Measurements from ENCODE around the gene ATE1. TPM values are rescaled to one million over a fixed set of nuclear protein-coding genes. Genes with fewer than 3 reads are reported as not detected.

Gene ATE1
- total RNA-seq, 1 donor from 2014 or later, result 21.9 TPM

GRCh38 chr10:121862042-121862441 lies 65.8 kb downstream of the ATE1 start:
- no peak for DNase-seq (ENCODE audit: extremely low spot score in 2 of 2)
- TF ChIP-seq POLR2A (IDR thresholded peaks at IDR 0.05) (no peak), CTCF (IDR thresholded peaks at IDR 0.05) (no peak), POLR2AphosphoS5 (IDR thresholded peaks at IDR 0.05; ENCODE audit: insufficient read depth in 1 of 2, low read depth in 1 of 2) (no peak)
- Histone ChIP-seq H3K27me3 (no peaks in the 10 kb centered on the region), H3K9me3 (no peaks in the 10 kb centered on the region), H3K4me1 (no peaks in the 10 kb centered on the region), H3K27ac (no peak overlapping the region), H3K4me3 (no peak overlapping the region), H3K36me3 (peaks cover 0 to 4% of the 10 kb centered on the region in 2 donors)
- intact Hi-C loops (cut with DNase I), result no loop called here

GRCh38 chr10:121860810-121861209 lies 67.0 kb downstream of the ATE1 start:
- TF ChIP-seq POLR2A (IDR thresholded peaks at IDR 0.05), result no peak
- TF ChIP-seq CTCF (IDR thresholded peaks at IDR 0.05), result no peak
- no peak for TF ChIP-seq POLR2AphosphoS5 (IDR thresholded peaks at IDR 0.05; ENCODE audit: insufficient read depth in 1 of 2, low read depth in 1 of 2)
- Histone ChIP-seq H3K27me3 (no peaks in the 10 kb centered on the region), H3K9me3 (no peaks in the 10 kb centered on the region), H3K36me3 (peaks cover 0 to 4% of the 10 kb centered on the region in 2 donors), H3K27ac (no peak overlapping the region), H3K4me1 (no peaks in the 10 kb centered on the region), H3K4me3 (no peak overlapping the region)
- no peak for DNase-seq (ENCODE audit: extremely low spot score in 2 of 2)
- intact Hi-C loops (cut with DNase I), result no loop called here

- Histone ChIP-seq H3K4me3 (no peak overlapping the region), H3K9me3 (no peaks in the 10 kb centered on the region), H3K36me3 (peaks cover 0 to 4% of the 10 kb centered on the region in 2 donors), H3K4me1 (no peaks in the 10 kb centered on the region), H3K27ac (no peak overlapping the region), H3K27me3 (no peaks in the 10 kb centered on the region)
- intact Hi-C loops (cut with DNase I), result no loop called here
- TF ChIP-seq POLR2AphosphoS5 (IDR thresholded peaks at IDR 0.05; ENCODE audit: insufficient read depth in 1 of 2, low read depth in 1 of 2), result no peak
- TF ChIP-seq POLR2A (IDR thresholded peaks at IDR 0.05), result no peak
- DNase-seq (ENCODE audit: extremely low spot score in 2 of 2), result no peak
Measured at GRCh38 chr10:121854809-121855445, 72.9 kb downstream of the ATE1 start.

DNA sequence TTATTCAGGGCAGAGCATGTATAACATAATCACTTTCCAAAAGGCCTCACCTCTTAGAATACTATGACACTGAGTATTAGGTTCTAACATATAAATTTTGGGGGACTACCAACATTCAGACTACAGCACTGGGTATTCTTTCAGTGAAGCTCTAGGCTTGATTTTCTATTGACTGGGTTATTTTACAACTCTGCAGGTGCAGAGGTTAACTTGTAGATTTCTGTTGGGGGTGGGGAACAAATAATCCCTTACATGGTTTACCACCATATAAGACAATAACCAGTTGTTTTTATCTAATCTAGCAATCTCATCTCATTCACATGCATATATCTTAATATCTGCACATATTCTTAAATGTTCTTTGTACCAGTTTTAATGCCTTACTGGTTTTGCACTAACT lies 73.9 kb downstream of the ATE1 start:
- Histone ChIP-seq H3K27me3 (no peaks in the 10 kb centered on the region), H3K9me3 (no peaks in the 10 kb centered on the region), H3K36me3 (peaks cover 0 to 4% of the 10 kb centered on the region in 2 donors), H3K4me3 (no peak overlapping the region), H3K4me1 (no peaks in the 10 kb centered on the region), H3K27ac (no peak overlapping the region)
- TF ChIP-seq POLR2AphosphoS5 (IDR thresholded peaks at IDR 0.05; ENCODE audit: insufficient read depth in 1 of 2, low read depth in 1 of 2), result no peak
- TF ChIP-seq POLR2A (IDR thresholded peaks at IDR 0.05), result no peak
- TF ChIP-seq CTCF (IDR thresholded peaks at IDR 0.05), result no peak
- no peak for DNase-seq (ENCODE audit: extremely low spot score in 2 of 2)
- intact Hi-C loops (cut with DNase I), result no loop called here

- Histone ChIP-seq H3K9me3 (no peaks in the 10 kb centered on the region), H3K36me3 (peaks cover 0 to 8% of the 10 kb centered on the region in 2 donors), H3K27ac (no peak overlapping the region), H3K4me3 (no peak overlapping the region), H3K4me1 (no peaks in the 10 kb centered on the region), H3K27me3 (no peaks in the 10 kb centered on the region)
- no peak for DNase-seq (ENCODE audit: extremely low spot score in 2 of 2)
- intact Hi-C loops (cut with DNase I), result no loop called here
- TF ChIP-seq CTCF (IDR thresholded peaks at IDR 0.05), result no peak
- no peak for TF ChIP-seq POLR2A (IDR thresholded peaks at IDR 0.05)
- no peak for TF ChIP-seq POLR2AphosphoS5 (IDR thresholded peaks at IDR 0.05; ENCODE audit: insufficient read depth in 1 of 2, low read depth in 1 of 2)
Measured at GRCh38 chr10:121851786-121852185, 76.0 kb downstream of the ATE1 start.

Data from vagina (tissue), 2 donors.